HFFc6 (cell line): ENCODE results near the gene KCNMB2. TPM values are rescaled to one million over a fixed set of nuclear protein-coding genes. Genes with fewer than 3 reads are reported as not detected.

Source experiments
- DNase-seq: peaks from one replicate; pipeline ENCODE4 v3.0.0-alpha.2; 2018
- H3K27ac Mint-ChIP-seq: 2 replicates; pipeline ENCODE4 v1.8.0; 2020; ENCODE audit warnings: mild to moderate bottlenecking, mixed read lengths
- H3K27me3 Mint-ChIP-seq: 2 replicates; pipeline ENCODE4 v1.8.0; 2021; ENCODE audit warnings: mild to moderate bottlenecking, moderate library complexity, mixed read lengths; ENCODE audit not compliant: insufficient read depth
- H3K36me3 Mint-ChIP-seq: 2 replicates; pipeline ENCODE4 v1.8.0; 2021; ENCODE audit warnings: low read depth, mixed read lengths
- H3K4me1 Mint-ChIP-seq: 2 replicates; pipeline ENCODE4 v1.8.0; 2020; ENCODE audit warnings: low read depth, mixed read lengths
- H3K4me3 Mint-ChIP-seq: 2 replicates; pipeline ENCODE4 v1.8.0; 2020; ENCODE audit warnings: mild to moderate bottlenecking, moderate library complexity, mixed read lengths
- H3K9me3 Mint-ChIP-seq: 2 replicates; pipeline ENCODE4 v1.8.0; 2020; ENCODE audit warnings: mild to moderate bottlenecking, mixed read lengths
- total RNA-seq, 6 experiments: library from RNA; stranded (reverse); fragmentation: NEBNext Ultra II Directional; extraction: Animal tissue kit (Norgen Biotek cat#: 25700); gene quantifications; 2 replicates in 1 of 6; 3 replicates in 5 of 6; pipeline ENCODE4 v1.2.3, GENCODE V29; 2021
- TF ChIP-seq, protein P1 (sequence below): fragments of 200-600 bp; sonication (generic); IDR thresholded peaks from 2 replicates; pipeline ENCODE4 v1.5.0; 2021; ENCODE audit warnings: antibody characterized with exemption, mild to moderate bottlenecking

KCNMB2 gene
- total RNA-seq, 6 experiments from 2014 or later: not detected

DNA sequence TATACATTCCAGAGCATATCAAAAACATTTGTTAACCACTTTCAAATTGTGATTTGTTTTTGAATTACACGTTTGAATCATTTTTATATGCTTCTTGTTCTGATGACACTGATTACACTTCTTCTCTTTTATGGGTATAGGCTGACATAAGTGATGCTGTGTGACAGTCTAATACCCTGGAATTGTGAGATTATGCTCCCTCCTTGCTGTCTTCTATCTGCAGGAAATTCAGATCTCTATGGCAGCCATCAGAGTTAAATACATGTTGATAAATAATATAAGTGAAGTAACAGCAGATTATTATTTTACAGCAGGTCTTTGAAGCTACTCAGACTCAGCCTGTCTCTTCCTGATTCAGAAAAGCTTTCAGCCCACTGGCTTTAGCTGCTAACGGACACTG is 286.5 kb downstream of the KCNMB2 start:
- no peaks in the 10 kb centered on the region for H3K27me3 Mint-ChIP-seq
- H3K36me3 Mint-ChIP-seq: no peaks in the 10 kb centered on the region
- H3K4me3 Mint-ChIP-seq: no peak overlapping the region
- peaks cover 21% of the 10 kb centered on the region for H3K9me3 Mint-ChIP-seq
- no peak for DNase-seq
- TF ChIP-seq, protein P1, sequence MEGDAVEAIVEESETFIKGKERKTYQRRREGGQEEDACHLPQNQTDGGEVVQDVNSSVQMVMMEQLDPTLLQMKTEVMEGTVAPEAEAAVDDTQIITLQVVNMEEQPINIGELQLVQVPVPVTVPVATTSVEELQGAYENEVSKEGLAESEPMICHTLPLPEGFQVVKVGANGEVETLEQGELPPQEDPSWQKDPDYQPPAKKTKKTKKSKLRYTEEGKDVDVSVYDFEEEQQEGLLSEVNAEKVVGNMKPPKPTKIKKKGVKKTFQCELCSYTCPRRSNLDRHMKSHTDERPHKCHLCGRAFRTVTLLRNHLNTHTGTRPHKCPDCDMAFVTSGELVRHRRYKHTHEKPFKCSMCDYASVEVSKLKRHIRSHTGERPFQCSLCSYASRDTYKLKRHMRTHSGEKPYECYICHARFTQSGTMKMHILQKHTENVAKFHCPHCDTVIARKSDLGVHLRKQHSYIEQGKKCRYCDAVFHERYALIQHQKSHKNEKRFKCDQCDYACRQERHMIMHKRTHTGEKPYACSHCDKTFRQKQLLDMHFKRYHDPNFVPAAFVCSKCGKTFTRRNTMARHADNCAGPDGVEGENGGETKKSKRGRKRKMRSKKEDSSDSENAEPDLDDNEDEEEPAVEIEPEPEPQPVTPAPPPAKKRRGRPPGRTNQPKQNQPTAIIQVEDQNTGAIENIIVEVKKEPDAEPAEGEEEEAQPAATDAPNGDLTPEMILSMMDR: no peak
- no peak overlapping the region for H3K27ac Mint-ChIP-seq
- H3K4me1 Mint-ChIP-seq: no peaks in the 10 kb centered on the region

DNA sequence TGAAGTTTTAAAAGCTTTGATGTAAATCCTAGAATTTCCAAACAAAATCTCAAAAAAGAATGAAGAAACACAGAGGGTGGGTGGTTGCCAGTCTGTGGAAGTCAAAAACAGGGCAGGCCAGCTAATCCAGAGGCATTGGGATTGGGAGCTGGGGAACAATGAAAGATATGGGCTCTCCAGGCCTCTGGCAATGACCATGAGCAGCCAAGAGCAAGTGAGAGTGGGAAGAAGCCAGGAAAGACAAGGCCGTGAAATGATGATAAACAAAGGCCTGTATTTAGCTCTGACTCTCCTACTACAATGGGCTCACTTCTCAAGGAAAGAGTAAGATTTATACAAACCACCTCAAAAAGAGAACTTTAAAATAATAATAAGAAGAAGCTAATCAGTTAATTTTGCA is 286.9 kb downstream of the KCNMB2 start:
- no peak overlapping the region for H3K27ac Mint-ChIP-seq
- peaks cover 18% of the 10 kb centered on the region for H3K9me3 Mint-ChIP-seq
- no peak overlapping the region for H3K4me3 Mint-ChIP-seq
- no peaks in the 10 kb centered on the region for H3K27me3 Mint-ChIP-seq
- TF ChIP-seq, protein P1: no peak
- no peaks in the 10 kb centered on the region for H3K36me3 Mint-ChIP-seq
- DNase-seq: no peak
- H3K4me1 Mint-ChIP-seq: no peaks in the 10 kb centered on the region

DNA sequence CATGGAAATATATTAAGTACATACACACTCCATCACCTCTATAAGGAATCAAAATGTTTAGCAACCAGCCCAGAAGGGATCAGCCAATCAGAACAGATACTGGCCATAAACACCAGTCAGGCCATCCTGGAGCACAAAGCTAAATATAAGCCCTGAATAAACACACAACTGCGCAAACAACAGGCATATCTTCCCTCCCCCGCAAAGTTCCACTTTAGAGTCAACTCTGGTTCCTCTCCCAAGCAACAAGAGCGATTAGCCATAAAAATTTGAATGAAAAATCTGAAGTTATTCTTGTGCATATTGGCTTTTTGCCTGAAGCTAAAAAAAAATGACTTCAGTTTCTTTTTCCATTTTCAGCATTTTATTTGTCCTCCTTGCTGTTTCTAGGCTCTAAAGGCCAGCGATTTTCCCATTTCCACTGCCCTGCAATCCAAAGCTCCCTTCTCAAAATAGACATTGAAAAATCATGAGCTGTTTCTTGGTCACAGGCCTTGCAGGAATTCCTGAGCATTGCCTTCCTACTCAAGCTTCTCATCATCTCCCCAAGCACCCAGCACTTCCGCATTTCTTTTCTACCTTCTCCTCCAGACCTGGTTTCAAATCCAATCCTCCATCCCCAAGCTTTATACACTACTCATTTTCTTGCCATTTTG is 287.5 kb downstream of the KCNMB2 start:
- Mint-ChIP-seq H3K36me3 (no peaks in the 10 kb centered on the region), H3K27ac (no peak overlapping the region), H3K9me3 (peaks cover 12% of the 10 kb centered on the region; the same call in 1 of the 2 replicates), H3K27me3 (no peaks in the 10 kb centered on the region), H3K4me3 (no peak overlapping the region), H3K4me1 (no peaks in the 10 kb centered on the region)
- DNase-seq: no peak
- TF ChIP-seq, protein P1: no peak

DNA sequence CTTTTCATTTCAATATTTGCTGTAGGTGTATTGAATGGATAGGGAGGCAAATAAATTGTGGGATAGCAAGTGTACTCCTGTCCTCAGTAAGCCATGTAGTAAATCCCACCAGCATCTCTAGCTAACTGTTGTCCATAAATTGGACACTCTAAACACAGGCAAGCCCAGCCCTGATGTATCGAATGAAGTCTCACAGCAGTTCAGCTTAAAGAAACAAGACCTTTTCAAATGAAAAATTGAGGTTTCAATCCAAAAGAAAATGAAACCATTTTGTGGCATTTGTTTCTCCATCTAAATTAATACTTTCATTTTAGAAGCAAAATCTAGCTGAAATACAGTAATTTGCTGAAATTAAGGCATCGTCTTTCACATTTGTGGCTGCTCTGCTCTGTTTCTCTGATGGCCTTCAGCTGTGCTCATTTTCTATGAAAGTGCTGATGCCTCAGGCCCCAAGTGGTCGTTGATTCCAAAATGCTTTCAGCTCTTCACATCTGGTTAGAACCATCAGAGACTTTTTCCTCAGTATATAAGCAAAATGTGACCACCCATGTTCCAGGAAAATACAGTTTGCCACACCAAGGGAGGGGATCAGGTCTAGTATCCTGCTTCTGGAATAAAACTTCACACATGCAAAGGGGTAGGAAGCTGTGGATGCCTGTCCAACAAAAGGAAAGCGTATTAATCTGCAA is 290.3 kb downstream of the KCNMB2 start:
- Mint-ChIP-seq H3K4me1 (no peaks in the 10 kb centered on the region), H3K9me3 (peaks cover 7% of the 10 kb centered on the region; the same call in 1 of the 2 replicates), H3K27me3 (no peaks in the 10 kb centered on the region), H3K36me3 (no peaks in the 10 kb centered on the region), H3K4me3 (no peak overlapping the region), H3K27ac (no peak overlapping the region)
- TF ChIP-seq, protein P1: no peak
- DNase-seq: no peak

DNA sequence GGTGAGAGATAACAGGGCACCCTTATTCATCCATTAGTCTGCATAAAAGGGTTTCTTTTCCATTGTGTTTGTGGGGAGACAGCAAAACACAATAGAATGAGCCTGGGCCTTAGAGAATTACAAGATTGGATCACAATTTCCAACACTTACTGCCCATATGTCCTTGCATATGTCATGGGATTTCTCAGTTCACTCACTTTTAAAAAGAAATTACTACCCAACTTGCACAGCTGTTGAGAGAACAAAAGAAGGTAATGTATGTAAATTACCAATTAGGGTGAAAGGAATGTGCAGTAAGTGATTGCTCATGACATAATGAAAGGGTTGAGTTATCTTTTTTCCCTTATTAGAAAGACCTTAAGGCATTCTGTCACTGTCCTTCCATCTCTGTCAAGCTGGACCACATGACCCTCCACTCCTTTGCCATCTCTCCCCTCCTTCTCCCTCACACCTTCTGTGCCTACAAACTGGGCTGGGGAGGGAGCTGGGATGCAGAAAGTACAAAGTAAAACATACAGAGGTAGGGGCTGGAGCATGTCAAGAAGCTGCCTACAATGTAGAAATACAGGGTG is 291.1 kb downstream of the KCNMB2 start:
- Mint-ChIP-seq H3K4me3 (no peak overlapping the region), H3K27me3 (no peaks in the 10 kb centered on the region), H3K9me3 (no peaks in the 10 kb centered on the region), H3K27ac (no peak overlapping the region), H3K4me1 (no peaks in the 10 kb centered on the region), H3K36me3 (no peaks in the 10 kb centered on the region)
- DNase-seq: no peak
- TF ChIP-seq, protein P1: no peak
